ENCODE results near the gene TMTC1. TPM values are rescaled to one million over a fixed set of nuclear protein-coding genes. Genes with fewer than 3 reads are reported as not detected.

Gene TMTC1
- total RNA-seq, 1 experiment from 2014 or later = 0.17 TPM

DNA sequence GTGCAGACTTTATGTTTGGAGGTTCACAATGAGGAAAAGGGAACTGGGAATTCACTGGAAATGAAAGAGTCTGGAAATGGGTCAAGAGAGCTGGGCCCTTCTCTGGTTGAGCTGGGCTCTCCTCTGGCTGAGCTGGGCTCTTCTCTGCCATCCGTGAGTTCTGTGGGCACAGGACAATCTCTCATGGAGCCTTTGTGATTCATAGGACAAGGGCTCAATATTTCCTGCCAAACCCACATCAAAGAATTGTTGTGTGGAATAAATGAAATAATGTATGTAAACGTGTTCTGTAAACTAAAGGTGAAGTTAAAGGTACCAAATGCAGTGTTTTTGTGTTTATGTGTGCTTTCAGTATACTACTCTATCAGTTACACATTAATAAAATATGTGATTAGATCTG is 190.7 kb downstream of the TMTC1 start:
- CTCF ChIA-PET = no interaction called here
- no peak for TF ChIP-seq CTCF (IDR thresholded peaks at IDR 0.05; ENCODE audit: unreplicated experiment)
- Mint-ChIP-seq H3K27ac (ENCODE audit: unreplicated experiment) (no peak overlapping the region), H3K4me3 (ENCODE audit: low read depth, unreplicated experiment) (no peak overlapping the region), H3K27me3 (ENCODE audit: unreplicated experiment) (peaks cover 58% of the 10 kb centered on the region), H3K9me3 (ENCODE audit: low read depth, unreplicated experiment) (no peaks in the 10 kb centered on the region), H3K36me3 (ENCODE audit: insufficient read depth, unreplicated experiment) (no peaks in the 10 kb centered on the region), H3K4me1 (ENCODE audit: low read depth, unreplicated experiment) (no peaks in the 10 kb centered on the region)
- BruUV-seq (replicated peaks) = no TSS peak
- intact Hi-C loops (cut with micrococcal nuclease; ENCODE audit: unreplicated experiment) = no loop called here
- DNase-seq = no peak

GRCh38 chr12:29591140-29592020 is 192.4 kb downstream of the TMTC1 start:
- Mint-ChIP-seq H3K4me1 (ENCODE audit: low read depth, unreplicated experiment) (no peaks in the 10 kb centered on the region), H3K27me3 (ENCODE audit: unreplicated experiment) (peaks cover 51% of the 10 kb centered on the region)

GRCh38 chr12:29589851-29590250 is 193.9 kb downstream of the TMTC1 start:
- TF ChIP-seq CTCF (IDR thresholded peaks at IDR 0.05; ENCODE audit: unreplicated experiment) = no peak
- no TSS peak for BruUV-seq (replicated peaks)
- Mint-ChIP-seq H3K9me3 (ENCODE audit: low read depth, unreplicated experiment) (no peaks in the 10 kb centered on the region), H3K27ac (ENCODE audit: unreplicated experiment) (no peak overlapping the region), H3K27me3 (ENCODE audit: unreplicated experiment) (peaks cover 36% of the 10 kb centered on the region), H3K4me1 (ENCODE audit: low read depth, unreplicated experiment) (no peaks in the 10 kb centered on the region), H3K36me3 (ENCODE audit: insufficient read depth, unreplicated experiment) (no peaks in the 10 kb centered on the region), H3K4me3 (ENCODE audit: low read depth, unreplicated experiment) (no peak overlapping the region)
- intact Hi-C loops (cut with micrococcal nuclease; ENCODE audit: unreplicated experiment) = loop anchor here (10.0 kb wide), 1 partner anchor 55 kb away; no protein-coding TSS in a partner anchor
- no peak for DNase-seq
- CTCF ChIA-PET = no interaction called here

More at GRCh38 chr12:29591140-29592020, 192.4 kb downstream of the TMTC1 start:
- Mint-ChIP-seq H3K27ac (ENCODE audit: unreplicated experiment) (no peak overlapping the region), H3K4me3 (ENCODE audit: low read depth, unreplicated experiment) (no peak overlapping the region), H3K9me3 (ENCODE audit: low read depth, unreplicated experiment) (no peaks in the 10 kb centered on the region), H3K36me3 (ENCODE audit: insufficient read depth, unreplicated experiment) (no peaks in the 10 kb centered on the region)
- no TSS peak for BruUV-seq (replicated peaks)
- CTCF ChIA-PET = no interaction called here
- no peak for DNase-seq
- TF ChIP-seq CTCF (IDR thresholded peaks at IDR 0.05; ENCODE audit: unreplicated experiment) = no peak
- intact Hi-C loops (cut with micrococcal nuclease; ENCODE audit: unreplicated experiment) = no loop called here

DNA sequence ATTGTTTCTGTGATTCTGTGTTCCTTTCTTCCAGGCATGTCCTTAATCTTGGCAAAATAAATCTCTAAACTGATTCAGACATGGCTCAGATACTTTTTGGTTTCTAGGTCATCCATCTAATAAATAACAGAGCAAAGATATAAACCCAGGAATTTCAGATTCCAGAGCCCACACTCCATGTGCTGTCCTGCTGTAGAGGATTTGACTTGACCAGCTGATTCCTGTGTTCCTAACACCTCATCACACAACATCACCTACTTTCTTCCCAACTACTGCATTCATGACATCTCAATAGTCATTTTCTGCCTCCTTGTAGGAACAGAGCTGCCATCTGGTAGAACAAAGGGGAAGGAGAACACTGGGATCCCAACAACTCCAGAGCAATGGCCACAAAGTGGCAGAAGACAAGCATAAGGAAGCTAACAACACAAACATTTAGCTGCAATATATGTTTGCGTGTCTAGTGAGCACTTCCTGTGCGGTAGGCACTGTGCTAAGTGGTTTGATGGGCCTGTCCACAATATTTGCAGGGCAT is 194.4 kb downstream of the TMTC1 start:
- no peak overlapping the region for H3K27ac Mint-ChIP-seq (ENCODE audit: unreplicated experiment)
- no peak for TF ChIP-seq CTCF (IDR thresholded peaks at IDR 0.05; ENCODE audit: unreplicated experiment)
- no peak overlapping the region for H3K4me3 Mint-ChIP-seq (ENCODE audit: low read depth, unreplicated experiment)
- no TSS peak for BruUV-seq (replicated peaks)
- CTCF ChIA-PET = no interaction called here
- peaks cover 33% of the 10 kb centered on the region for H3K27me3 Mint-ChIP-seq (ENCODE audit: unreplicated experiment)
- DNase-seq = no peak
- H3K9me3 Mint-ChIP-seq (ENCODE audit: low read depth, unreplicated experiment) = no peaks in the 10 kb centered on the region
- intact Hi-C loops (cut with micrococcal nuclease; ENCODE audit: unreplicated experiment) = loop anchor here (10.0 kb wide), 1 partner anchor 55 kb away; no protein-coding TSS in a partner anchor
- H3K4me1 Mint-ChIP-seq (ENCODE audit: low read depth, unreplicated experiment) = no peaks in the 10 kb centered on the region
- no peaks in the 10 kb centered on the region for H3K36me3 Mint-ChIP-seq (ENCODE audit: insufficient read depth, unreplicated experiment)

Measured in Calu3 (cell line).